Lung (tissue), 12 donors: ENCODE measurements around the gene HECW1. TPM values are rescaled to one million over a fixed set of nuclear protein-coding genes. Genes with fewer than 3 reads are reported as not detected.

Experiments
- ATAC-seq: fragments of 200-7000 bp; cut with Tn5 transposase; one replicate; pipeline ENCODE4 v1.9.1; 2020; ENCODE audit warnings: moderate number of reproducible peaks; ENCODE audit not compliant: insufficient read depth, low FRiP score
- DNase-seq, 3 donors: peaks; one replicate each; pipeline ENCODE4 v3.0.0-alpha.2; 2013 to 2017
- H3K27ac ChIP-seq, 2 donors: one replicate each; pipeline ENCODE4 v1.5.1; 2013; ENCODE audit warnings: mild to moderate bottlenecking in 2 of 2, moderate library complexity in 2 of 2, control low read depth in 1 of 2, inconsistent platforms in 1 of 2, low read depth in 1 of 2, low read length in 1 of 2
- H3K27me3 ChIP-seq, 3 donors: one replicate each; pipeline ENCODE4 v1.5.1; 2013; ENCODE audit warnings: low read length in 2 of 3; ENCODE audit not compliant: control insufficient read depth in 3 of 3, insufficient read depth in 3 of 3
- H3K36me3 ChIP-seq, 4 donors: one replicate each; pipeline ENCODE4 v1.5.1; 2013; ENCODE audit warnings: low read length in 4 of 4, mild to moderate bottlenecking in 1 of 4, moderate library complexity in 1 of 4; ENCODE audit not compliant: control insufficient read depth in 4 of 4, insufficient read depth in 4 of 4
- H3K4me1 ChIP-seq, 5 donors: one replicate each; pipeline ENCODE4 v1.5.1; 2013; ENCODE audit warnings: low read length in 5 of 5, mild to moderate bottlenecking in 2 of 5, moderate library complexity in 1 of 5; ENCODE audit not compliant: control insufficient read depth in 5 of 5, insufficient read depth in 5 of 5
- H3K4me3 ChIP-seq: one replicate; pipeline ENCODE4 v1.5.1; 2013; ENCODE audit warnings: mild to moderate bottlenecking, control low read depth, moderate library complexity
- H3K9ac ChIP-seq, 2 donors: one replicate each; pipeline ENCODE4 v1.5.1; 2013; ENCODE audit warnings: low read length in 2 of 2, control low read depth in 1 of 2; ENCODE audit not compliant: insufficient read depth in 1 of 2
- H3K9me3 ChIP-seq, 4 donors: one replicate each; pipeline ENCODE4 v1.5.1; 2013; ENCODE audit warnings: low read length in 3 of 4, mild to moderate bottlenecking in 1 of 4, moderate library complexity in 1 of 4; ENCODE audit not compliant: control insufficient read depth in 4 of 4, insufficient read depth in 3 of 4
- whole genome bisulfite sequencing, 2 donors: extraction: QIAGEN DNeasy Blood & Tissue Kit; methylation state at CpG; one replicate each; pipeline ENCODE4 v1.1.7; 2013; 5-methylcytosine and 5-hydroxymethylcytosine counted together
- polyA plus RNA-seq, 2 donors: library from polyadenylated mRNA; stranded (reverse); fragments of 200-250 nt; gene quantifications; one replicate each; pipeline ENCODE4 v1.2.1, GENCODE V29; 2013
- total RNA-seq, 2 donors: library from RNA; depleted of rRNA in 1 of 2; stranded (reverse); fragments of >200 nt in 1 of 2; gene quantifications; one replicate each; pipeline ENCODE4 v1.2.1, GENCODE V29; 2014 to 2021
- TF ChIP-seq, protein P1 (sequence below): IDR thresholded peaks from 2 replicates; pipeline ENCODE4 v1.5.1; 2012; ENCODE audit warnings: mild to moderate bottlenecking; ENCODE audit errors: control extremely low read depth, extremely low read depth
- donor health status: control.
- donor health status: control.
- donor health status: Bipolar disorder and iron deficiency.
- donor health status: healthy.
- donor health status: DM: yes; HTN: yes; CAD: no.

HECW1 gene
- total and polyA plus RNA-seq, 4 donors, result 0.05 to 0.21 (median 0.13) TPM

DNA sequence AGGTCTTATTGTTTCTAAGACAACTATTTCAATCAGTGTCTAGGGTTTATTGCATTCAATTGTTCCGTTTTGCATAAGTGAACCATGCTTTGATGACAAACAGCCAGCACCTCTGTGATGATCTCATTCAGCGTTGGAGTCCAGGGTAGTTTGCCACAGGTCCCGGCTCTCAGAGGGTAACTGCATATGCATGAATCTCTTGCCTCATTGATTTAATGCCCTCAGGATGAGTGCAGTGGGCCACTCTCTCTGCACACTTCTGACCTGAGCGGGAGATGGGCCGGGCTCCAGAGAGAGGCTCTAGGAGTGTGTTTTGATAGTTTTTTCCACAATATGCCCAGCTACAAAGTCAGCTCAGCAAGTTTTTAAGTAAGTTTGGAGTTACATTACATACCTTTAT, 83.9 kb downstream of the HECW1 start:
- no peaks in the 10 kb centered on the region for H3K4me1 ChIP-seq
- TF ChIP-seq, protein P1, sequence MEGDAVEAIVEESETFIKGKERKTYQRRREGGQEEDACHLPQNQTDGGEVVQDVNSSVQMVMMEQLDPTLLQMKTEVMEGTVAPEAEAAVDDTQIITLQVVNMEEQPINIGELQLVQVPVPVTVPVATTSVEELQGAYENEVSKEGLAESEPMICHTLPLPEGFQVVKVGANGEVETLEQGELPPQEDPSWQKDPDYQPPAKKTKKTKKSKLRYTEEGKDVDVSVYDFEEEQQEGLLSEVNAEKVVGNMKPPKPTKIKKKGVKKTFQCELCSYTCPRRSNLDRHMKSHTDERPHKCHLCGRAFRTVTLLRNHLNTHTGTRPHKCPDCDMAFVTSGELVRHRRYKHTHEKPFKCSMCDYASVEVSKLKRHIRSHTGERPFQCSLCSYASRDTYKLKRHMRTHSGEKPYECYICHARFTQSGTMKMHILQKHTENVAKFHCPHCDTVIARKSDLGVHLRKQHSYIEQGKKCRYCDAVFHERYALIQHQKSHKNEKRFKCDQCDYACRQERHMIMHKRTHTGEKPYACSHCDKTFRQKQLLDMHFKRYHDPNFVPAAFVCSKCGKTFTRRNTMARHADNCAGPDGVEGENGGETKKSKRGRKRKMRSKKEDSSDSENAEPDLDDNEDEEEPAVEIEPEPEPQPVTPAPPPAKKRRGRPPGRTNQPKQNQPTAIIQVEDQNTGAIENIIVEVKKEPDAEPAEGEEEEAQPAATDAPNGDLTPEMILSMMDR, result no peak
- WGBS, 2 donors, result 77 to 81% methylated on average over 5 of the region's 5 CpGs
- no peaks in the 10 kb centered on the region for H3K27me3 ChIP-seq
- H3K27ac ChIP-seq, result no peak overlapping the region
- peaks cover 0 to 2% (median 0%) of the 10 kb centered on the region in 4 donors for H3K9me3 ChIP-seq
- H3K9ac ChIP-seq, result no peak overlapping the region
- no peak overlapping the region for H3K4me3 ChIP-seq
- H3K36me3 ChIP-seq, result no peaks in the 10 kb centered on the region
- ATAC-seq, result no peak
- DNase-seq, result no peak

DNA sequence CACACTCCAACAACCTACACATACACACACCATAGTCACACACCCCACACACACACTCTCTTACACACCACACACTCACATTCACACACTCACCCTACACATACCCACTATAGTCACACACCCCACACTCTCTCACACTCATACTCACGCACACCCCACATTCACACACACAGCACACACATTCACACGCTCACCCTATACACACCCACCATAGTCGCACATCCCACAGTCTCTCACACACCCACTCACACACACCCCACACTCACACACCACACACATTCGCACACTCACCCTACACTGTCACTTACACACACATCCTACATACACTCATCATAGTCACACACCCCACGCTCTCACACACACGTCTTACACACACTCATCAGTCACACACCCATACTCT, 85.6 kb downstream of the HECW1 start:
- WGBS, 2 donors, result 97% methylated on average over 6 of the region's 6 CpGs

DNA sequence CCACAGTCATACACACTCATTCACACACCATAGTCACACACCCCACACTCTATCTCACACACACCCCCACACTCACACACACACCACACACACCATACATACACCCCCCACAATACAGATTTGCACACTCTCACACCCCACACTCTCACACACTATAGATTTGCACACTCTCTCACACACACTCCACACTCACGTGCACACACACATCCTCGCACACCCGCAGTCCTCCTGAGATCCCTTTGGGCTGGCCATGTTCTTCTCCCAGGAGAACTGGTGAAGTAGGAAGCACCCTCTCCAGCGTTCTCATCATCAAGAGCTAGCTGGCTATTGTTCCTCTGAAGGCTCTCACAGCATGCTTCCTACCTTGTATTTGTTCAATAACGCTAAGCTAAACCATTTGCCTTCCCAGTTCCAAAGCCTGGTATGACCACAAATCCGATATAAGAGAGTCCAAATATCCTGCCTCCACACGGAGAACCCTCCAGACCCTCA, 86.2 kb downstream of the HECW1 start:
- no peak overlapping the region for H3K9ac ChIP-seq
- H3K36me3 ChIP-seq, result no peaks in the 10 kb centered on the region
- H3K4me3 ChIP-seq, result no peak overlapping the region
- H3K27me3 ChIP-seq, result no peaks in the 10 kb centered on the region
- ATAC-seq, result no peak
- H3K9me3 ChIP-seq, result peaks cover 0 to 2% (median 0%) of the 10 kb centered on the region in 4 donors
- 56 to 68% methylated on average over 7 of the region's 7 CpGs for WGBS, 2 donors
- H3K27ac ChIP-seq, result no peak overlapping the region
- no peak for DNase-seq
- TF ChIP-seq, protein P1, result no peak
- no peaks in the 10 kb centered on the region for H3K4me1 ChIP-seq

More for the DNA sequence above, 85.6 kb downstream of the HECW1 start:
- no peaks in the 10 kb centered on the region for H3K27me3 ChIP-seq
- H3K36me3 ChIP-seq, result no peaks in the 10 kb centered on the region
- H3K9me3 ChIP-seq, result peaks cover 0 to 2% (median 0%) of the 10 kb centered on the region in 4 donors
- TF ChIP-seq, protein P1, result no peak
- ATAC-seq (no peak), DNase-seq (no peak)
- no peak overlapping the region for H3K27ac ChIP-seq
- no peak overlapping the region for H3K9ac ChIP-seq
- H3K4me3 ChIP-seq, result no peak overlapping the region
- no peaks in the 10 kb centered on the region for H3K4me1 ChIP-seq
